ENCODE data around the gene ALDH18A1. TPM values are rescaled to one million over a fixed set of nuclear protein-coding genes. Genes with fewer than 3 reads are reported as not detected.

Gene ALDH18A1
- total and polyA plus RNA-seq, 4 donors = 10.0 to 35.0 (median 25.2) TPM

GRCh38 chr10:95560278-95561176 lies 96.0 kb downstream of the ALDH18A1 start:
- 8% methylated on average over 48 of the region's 48 CpGs for WGBS
- no peaks in the 10 kb centered on the region for H3K9me3 ChIP-seq (ENCODE audit: control insufficient read depth in 4 of 4, low read length in 3 of 4)
- TF ChIP-seq EGR1 (IDR thresholded peaks at IDR 0.05; ENCODE audit: low read depth in 2 of 2) (peak in 1 of 2 donors; percentile 2), FOXA2 (IDR thresholded peaks at IDR 0.05) (no peak), HNF4A (conservative IDR thresholded peaks at IDR 0.05) (no peak), HNF4G (IDR thresholded peaks at IDR 0.05) (no peak), RAD21 (IDR thresholded peaks at IDR 0.05) (peak in 1 of 2 donors; percentile 20), RXRA (IDR thresholded peaks at IDR 0.05) (no peak), YY1 (IDR thresholded peaks at IDR 0.05) (no peak), JUND (IDR thresholded peaks at IDR 0.05) (no peak), MAX (IDR thresholded peaks at IDR 0.05) (no peak), REST (IDR thresholded peaks at IDR 0.05) (no peak), FOXA1 (IDR thresholded peaks at IDR 0.05) (no peak)
- peak overlapping the region; percentile 78 to 89 (median 88) for H3K4me3 ChIP-seq (ENCODE audit: low read depth in 1 of 3, low read length in 3 of 3)
- H3K9ac ChIP-seq (ENCODE audit: low read depth in 1 of 2, low read length in 2 of 2) = peak overlapping the region; percentile 63 to 88
- H3K27me3 ChIP-seq (ENCODE audit: control insufficient read depth in 4 of 4, insufficient read depth in 4 of 4, low read length in 3 of 4) = no peaks in the 10 kb centered on the region
- H3K4me1 ChIP-seq (ENCODE audit: control insufficient read depth in 4 of 4, insufficient read depth in 4 of 4, low read length in 3 of 4) = peaks cover 0 to 35% (median 23%) of the 10 kb centered on the region in 4 donors
- H3K36me3 ChIP-seq (ENCODE audit: control insufficient read depth in 4 of 4, insufficient read depth in 3 of 4, low read depth in 1 of 4, low read length in 3 of 4) = no peaks in the 10 kb centered on the region
- H3K27ac ChIP-seq (ENCODE audit: low read depth in 1 of 2, low read length in 2 of 2) = peak overlapping the region; percentile 89 to 91
- peak; percentile 62 for DNase-seq (ENCODE audit: low spot score)

GRCh38 chr10:95559896-95560277 lies 96.6 kb downstream of the ALDH18A1 start:
- WGBS = 54% methylated on average over 10 of the region's 10 CpGs
- no peaks in the 10 kb centered on the region for H3K36me3 ChIP-seq (ENCODE audit: control insufficient read depth in 4 of 4, insufficient read depth in 3 of 4, low read depth in 1 of 4, low read length in 3 of 4)
- peak overlapping the region; percentile 43 to 88 for H3K9ac ChIP-seq (ENCODE audit: low read depth in 1 of 2, low read length in 2 of 2)
- H3K27ac ChIP-seq (ENCODE audit: low read depth in 1 of 2, low read length in 2 of 2) = peak overlapping the region; percentile 89 to 91
- no peak for DNase-seq (ENCODE audit: low spot score)
- H3K4me1 ChIP-seq (ENCODE audit: control insufficient read depth in 4 of 4, insufficient read depth in 4 of 4, low read length in 3 of 4) = peaks cover 0 to 38% (median 24%) of the 10 kb centered on the region in 4 donors
- peak overlapping the region; percentile 78 to 89 (median 88) for H3K4me3 ChIP-seq (ENCODE audit: low read depth in 1 of 3, low read length in 3 of 3)
- H3K9me3 ChIP-seq (ENCODE audit: control insufficient read depth in 4 of 4, low read length in 3 of 4) = no peaks in the 10 kb centered on the region
- H3K27me3 ChIP-seq (ENCODE audit: control insufficient read depth in 4 of 4, insufficient read depth in 4 of 4, low read length in 3 of 4) = no peaks in the 10 kb centered on the region
- TF ChIP-seq EGR1 (IDR thresholded peaks at IDR 0.05; ENCODE audit: low read depth in 2 of 2) (no peak), NR2F2 (IDR thresholded peaks at IDR 0.05) (no peak), SP1 (IDR thresholded peaks at IDR 0.05) (no peak), CTCF (IDR thresholded peaks at IDR 0.05; ENCODE audit: low read depth, low read length, missing input control) (no peak), FOXA2 (IDR thresholded peaks at IDR 0.05) (no peak), TAF1 (conservative IDR thresholded peaks at IDR 0.05) (no peak), REST (IDR thresholded peaks at IDR 0.05) (no peak), HNF4A (conservative IDR thresholded peaks at IDR 0.05) (no peak), ATF3 (IDR thresholded peaks at IDR 0.05) (no peak), GABPA (IDR thresholded peaks at IDR 0.05 in 1 of 2, conservative IDR thresholded peaks at IDR 0.05 in 1 of 2) (no peak), ZBTB33 (IDR thresholded peaks at IDR 0.05) (no peak), MAX (IDR thresholded peaks at IDR 0.05) (no peak), JUND (IDR thresholded peaks at IDR 0.05) (no peak), RAD21 (IDR thresholded peaks at IDR 0.05) (no peak), FOXA1 (IDR thresholded peaks at IDR 0.05) (no peak), RXRA (IDR thresholded peaks at IDR 0.05) (no peak), HNF4G (IDR thresholded peaks at IDR 0.05) (no peak), YY1 (IDR thresholded peaks at IDR 0.05) (no peak)

Measured in liver (tissue), 9 donors.